ENCODE measurements around the gene SUCLG2. TPM values are rescaled to one million over a fixed set of nuclear protein-coding genes. Genes with fewer than 3 reads are reported as not detected.
"Not testable (repeated sequence)": the region's sequence is repeated elsewhere in the genome, so short reads cannot be mapped to it uniquely, and the experiment has no call there.

SUCLG2 gene
- total and polyA plus RNA-seq, 10 of the 15 experiments (the other 5 are each of a cell fraction or from before 2014, with no cell fraction given) = 17.8 to 50.9 (median 37.2) TPM

DNA sequence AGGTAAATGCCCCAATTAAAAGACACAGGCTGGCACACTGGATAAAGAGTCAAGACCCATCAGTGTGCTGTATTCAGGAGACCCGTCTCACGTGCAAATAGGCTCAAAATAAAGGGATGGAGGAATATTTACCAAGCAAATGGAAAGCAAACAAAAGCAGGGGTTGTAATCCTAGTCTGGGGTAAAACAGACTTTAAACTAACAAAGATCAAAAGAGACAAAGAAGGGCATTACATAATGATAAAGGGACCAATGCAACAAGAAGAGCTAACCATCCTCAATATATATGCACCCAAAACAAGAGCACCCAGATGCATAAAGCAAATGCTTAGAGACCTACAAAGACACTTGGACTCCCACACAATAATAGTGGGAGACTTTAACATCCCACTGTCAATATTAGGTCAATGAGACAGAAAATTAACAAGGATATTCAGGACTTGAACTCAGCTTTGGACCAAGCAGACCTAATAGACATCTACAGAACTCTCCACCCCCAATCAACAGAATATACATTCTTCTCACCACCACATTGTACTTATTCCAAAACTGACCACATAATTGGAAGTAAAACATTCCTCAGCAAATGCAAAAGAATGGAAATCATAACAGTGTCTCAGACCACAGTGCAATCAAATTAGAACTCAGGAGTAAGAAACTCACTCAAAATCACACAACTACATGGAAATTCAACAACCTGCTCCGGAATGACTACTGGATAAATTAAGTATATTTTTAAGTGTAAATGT is 111.7 kb downstream of the SUCLG2 start:
- H3K79me2 ChIP-seq (ENCODE audit: control insufficient read depth, insufficient read depth, low read length); H3K4me3 ChIP-seq; H3K27ac ChIP-seq (ENCODE audit: control insufficient read depth, insufficient read depth); CTCF ChIA-PET; H3K9ac ChIP-seq (ENCODE audit: control insufficient read depth, insufficient read depth, low read length); POLR2A ChIA-PET; H3K4me1 ChIP-seq (ENCODE audit: control insufficient read depth, insufficient read depth, low read length); RAD21 ChIA-PET (ENCODE audit: unreplicated experiment); in situ Hi-C loops (cut with MboI); intact Hi-C loops (cut with micrococcal nuclease; ENCODE audit: unreplicated experiment); FAIRE-seq; H4K20me1 ChIP-seq (ENCODE audit: control insufficient read depth, insufficient read depth); DNase-seq (ENCODE audit: low read depth, low spot score); SMC1A ChIA-PET (ENCODE audit: uncharacterized antibody, unreplicated experiment); H2AFZ ChIP-seq (ENCODE audit: control insufficient read depth, low read depth, low read length); H3K27me3 ChIP-seq (replicated peaks in 1 of 2; ENCODE audit: control insufficient read depth in 2 of 2, insufficient read depth in 2 of 2, low read length in 1 of 2); H3K4me2 ChIP-seq (ENCODE audit: control insufficient read depth, insufficient read depth); ATAC-seq; H3K36me3 ChIP-seq (ENCODE audit: control insufficient read depth in 2 of 2, insufficient read depth in 2 of 2, low read length in 1 of 2); H3K9me3 ChIP-seq (replicated peaks; ENCODE audit: control insufficient read depth, insufficient read depth, low read length); BruUV-seq (replicated peaks): not testable (repeated sequence)
- WGBS (ENCODE audit: insufficient coverage, insufficient replicate concordance, low lambda C conversion rate, missing lambda C conversion rate) = 98% methylated on average over 3 of the region's 3 CpGs

DNA sequence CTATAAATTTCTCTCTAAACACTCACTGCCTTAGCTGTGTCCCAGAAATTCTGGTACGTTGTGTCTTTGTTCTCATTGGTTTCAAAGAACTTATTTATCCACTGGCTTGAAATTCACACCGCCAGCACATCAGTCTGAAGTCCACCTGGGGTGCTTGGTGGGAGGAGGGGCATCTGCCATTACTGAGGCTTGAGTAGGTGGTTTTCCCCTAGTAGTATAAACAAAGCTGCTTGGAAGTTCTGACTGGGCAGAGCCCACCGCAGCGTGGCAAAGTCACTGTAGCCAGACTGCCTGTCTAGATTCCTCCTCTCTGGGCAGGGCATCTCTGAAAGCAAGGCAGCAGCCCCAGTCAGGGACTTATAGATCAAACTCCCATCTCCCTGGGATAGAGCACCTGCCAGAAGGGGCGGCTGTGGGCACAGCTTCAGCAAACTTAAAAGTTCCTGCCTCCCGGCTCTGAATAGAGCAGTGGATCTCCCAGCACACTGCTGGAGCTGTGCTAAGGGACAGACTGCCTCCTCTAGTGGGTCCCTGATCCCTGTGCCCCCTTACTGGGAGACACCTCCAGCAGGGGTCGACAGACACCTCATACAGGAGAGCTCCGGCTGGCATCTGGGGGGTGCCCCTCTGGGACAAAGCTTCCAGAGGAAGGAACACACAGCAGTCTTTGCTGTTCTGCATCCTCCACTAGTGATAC is 114.1 kb downstream of the SUCLG2 start:
- in situ Hi-C loops (cut with MboI) (no loop called here), intact Hi-C loops (cut with micrococcal nuclease; ENCODE audit: unreplicated experiment) (no loop called here)
- no peak overlapping the region for H3K4me2 ChIP-seq (ENCODE audit: control insufficient read depth, insufficient read depth)
- ChIA-PET SMC1A (ENCODE audit: uncharacterized antibody, unreplicated experiment) (no interaction called here), CTCF (no interaction called here), POLR2A (no interaction called here), RAD21 (ENCODE audit: unreplicated experiment) (no interaction called here)
- H3K27me3 ChIP-seq (replicated peaks in 1 of 2; ENCODE audit: control insufficient read depth in 2 of 2, insufficient read depth in 2 of 2, low read length in 1 of 2) = no peaks in the 10 kb centered on the region
- H2AFZ ChIP-seq (ENCODE audit: control insufficient read depth, low read depth, low read length) = no peak overlapping the region
- H3K9me3 ChIP-seq (replicated peaks; ENCODE audit: control insufficient read depth, insufficient read depth, low read length) = no peaks in the 10 kb centered on the region; the same call in 1 of the 3 replicates
- ATAC-seq (no peak), DNase-seq (ENCODE audit: low read depth, low spot score) (no peak), FAIRE-seq (no peak)
- H3K79me2 ChIP-seq (ENCODE audit: control insufficient read depth, insufficient read depth, low read length) = no peaks in the 10 kb centered on the region
- BruUV-seq (replicated peaks) = no TSS peak
- no peak overlapping the region for H3K27ac ChIP-seq (ENCODE audit: control insufficient read depth, insufficient read depth)
- no peak overlapping the region for H3K9ac ChIP-seq (ENCODE audit: control insufficient read depth, insufficient read depth, low read length)
- no peaks in the 10 kb centered on the region for H4K20me1 ChIP-seq (ENCODE audit: control insufficient read depth, insufficient read depth)
- H3K4me3 ChIP-seq = no peak overlapping the region
- H3K36me3 ChIP-seq (ENCODE audit: control insufficient read depth in 2 of 2, insufficient read depth in 2 of 2, low read length in 1 of 2) = no peaks in the 10 kb centered on the region; a peak in 1 of 4 replicates
- WGBS (ENCODE audit: insufficient coverage, insufficient replicate concordance, low lambda C conversion rate, missing lambda C conversion rate) = 97% methylated on average over 7 of the region's 8 CpGs
- no peaks in the 10 kb centered on the region for H3K4me1 ChIP-seq (ENCODE audit: control insufficient read depth, insufficient read depth, low read length)
- TF ChIP-seq, protein P1, sequence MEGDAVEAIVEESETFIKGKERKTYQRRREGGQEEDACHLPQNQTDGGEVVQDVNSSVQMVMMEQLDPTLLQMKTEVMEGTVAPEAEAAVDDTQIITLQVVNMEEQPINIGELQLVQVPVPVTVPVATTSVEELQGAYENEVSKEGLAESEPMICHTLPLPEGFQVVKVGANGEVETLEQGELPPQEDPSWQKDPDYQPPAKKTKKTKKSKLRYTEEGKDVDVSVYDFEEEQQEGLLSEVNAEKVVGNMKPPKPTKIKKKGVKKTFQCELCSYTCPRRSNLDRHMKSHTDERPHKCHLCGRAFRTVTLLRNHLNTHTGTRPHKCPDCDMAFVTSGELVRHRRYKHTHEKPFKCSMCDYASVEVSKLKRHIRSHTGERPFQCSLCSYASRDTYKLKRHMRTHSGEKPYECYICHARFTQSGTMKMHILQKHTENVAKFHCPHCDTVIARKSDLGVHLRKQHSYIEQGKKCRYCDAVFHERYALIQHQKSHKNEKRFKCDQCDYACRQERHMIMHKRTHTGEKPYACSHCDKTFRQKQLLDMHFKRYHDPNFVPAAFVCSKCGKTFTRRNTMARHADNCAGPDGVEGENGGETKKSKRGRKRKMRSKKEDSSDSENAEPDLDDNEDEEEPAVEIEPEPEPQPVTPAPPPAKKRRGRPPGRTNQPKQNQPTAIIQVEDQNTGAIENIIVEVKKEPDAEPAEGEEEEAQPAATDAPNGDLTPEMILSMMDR (IDR thresholded peaks at IDR 0.05 in 2 of 3, conservative IDR thresholded peaks at IDR 0.05 in 1 of 3; ENCODE audit: control insufficient read depth in 2 of 3, extremely low read depth in 1 of 3, insufficient read depth in 1 of 3, low read depth in 3 of 3, low read length in 3 of 3) = no peak
- TF ChIP-seq CBFB (IDR thresholded peaks at IDR 0.05; ENCODE audit: low read depth) (no peak), IKZF2 (IDR thresholded peaks at IDR 0.05) (no peak), CHD4 (IDR thresholded peaks at IDR 0.05) (no peak), ZNF274 (IDR thresholded peaks at IDR 0.05; ENCODE audit: insufficient read depth, insufficient read length) (no peak), SREBF1 (IDR thresholded peaks at IDR 0.05; ENCODE audit: low read length) (no peak), ASH2L (IDR thresholded peaks at IDR 0.05; ENCODE audit: borderline replicate concordance, low read depth) (no peak), SUPT20H (IDR thresholded peaks at IDR 0.05; ENCODE audit: borderline replicate concordance, control insufficient read depth, low read depth, low read length) (no peak), NFYB (IDR thresholded peaks at IDR 0.05; ENCODE audit: insufficient read depth, low read depth, low read length) (no peak)
- TF ChIP-seq, protein P2, sequence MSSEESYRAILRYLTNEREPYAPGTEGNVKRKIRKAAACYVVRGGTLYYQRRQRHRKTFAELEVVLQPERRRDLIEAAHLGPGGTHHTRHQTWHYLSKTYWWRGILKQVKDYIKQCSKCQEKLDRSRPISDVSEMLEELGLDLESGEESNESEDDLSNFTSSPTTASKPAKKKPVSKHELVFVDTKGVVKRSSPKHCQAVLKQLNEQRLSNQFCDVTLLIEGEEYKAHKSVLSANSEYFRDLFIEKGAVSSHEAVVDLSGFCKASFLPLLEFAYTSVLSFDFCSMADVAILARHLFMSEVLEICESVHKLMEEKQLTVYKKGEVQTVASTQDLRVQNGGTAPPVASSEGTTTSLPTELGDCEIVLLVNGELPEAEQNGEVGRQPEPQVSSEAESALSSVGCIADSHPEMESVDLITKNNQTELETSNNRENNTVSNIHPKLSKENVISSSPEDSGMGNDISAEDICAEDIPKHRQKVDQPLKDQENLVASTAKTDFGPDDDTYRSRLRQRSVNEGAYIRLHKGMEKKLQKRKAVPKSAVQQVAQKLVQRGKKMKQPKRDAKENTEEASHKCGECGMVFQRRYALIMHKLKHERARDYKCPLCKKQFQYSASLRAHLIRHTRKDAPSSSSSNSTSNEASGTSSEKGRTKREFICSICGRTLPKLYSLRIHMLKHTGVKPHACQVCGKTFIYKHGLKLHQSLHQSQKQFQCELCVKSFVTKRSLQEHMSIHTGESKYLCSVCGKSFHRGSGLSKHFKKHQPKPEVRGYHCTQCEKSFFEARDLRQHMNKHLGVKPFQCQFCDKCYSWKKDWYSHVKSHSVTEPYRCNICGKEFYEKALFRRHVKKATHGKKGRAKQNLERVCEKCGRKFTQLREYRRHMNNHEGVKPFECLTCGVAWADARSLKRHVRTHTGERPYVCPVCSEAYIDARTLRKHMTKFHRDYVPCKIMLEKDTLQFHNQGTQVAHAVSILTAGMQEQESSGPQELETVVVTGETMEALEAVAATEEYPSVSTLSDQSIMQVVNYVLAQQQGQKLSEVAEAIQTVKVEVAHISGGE (CRISPR knock-in tag; IDR thresholded peaks at IDR 0.05) = no peak
